GM21360 (cell line): ENCODE results near the gene TMEM60.
"Not testable (repeated sequence)": the region's sequence is repeated elsewhere in the genome, so short reads cannot be mapped to it uniquely, and the experiment has no call there.

Experiments
- ATAC-seq: cut with Tn5 transposase; IDR thresholded peaks from one replicate; pipeline ENCODE4 v1.9.1; 2021; ENCODE audit warnings: mild to moderate bottlenecking, moderate library complexity; ENCODE audit not compliant: unreplicated experiment

Gene TMEM60, protein sequence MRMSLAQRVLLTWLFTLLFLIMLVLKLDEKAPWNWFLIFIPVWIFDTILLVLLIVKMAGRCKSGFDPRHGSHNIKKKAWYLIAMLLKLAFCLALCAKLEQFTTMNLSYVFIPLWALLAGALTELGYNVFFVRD

DNA sequence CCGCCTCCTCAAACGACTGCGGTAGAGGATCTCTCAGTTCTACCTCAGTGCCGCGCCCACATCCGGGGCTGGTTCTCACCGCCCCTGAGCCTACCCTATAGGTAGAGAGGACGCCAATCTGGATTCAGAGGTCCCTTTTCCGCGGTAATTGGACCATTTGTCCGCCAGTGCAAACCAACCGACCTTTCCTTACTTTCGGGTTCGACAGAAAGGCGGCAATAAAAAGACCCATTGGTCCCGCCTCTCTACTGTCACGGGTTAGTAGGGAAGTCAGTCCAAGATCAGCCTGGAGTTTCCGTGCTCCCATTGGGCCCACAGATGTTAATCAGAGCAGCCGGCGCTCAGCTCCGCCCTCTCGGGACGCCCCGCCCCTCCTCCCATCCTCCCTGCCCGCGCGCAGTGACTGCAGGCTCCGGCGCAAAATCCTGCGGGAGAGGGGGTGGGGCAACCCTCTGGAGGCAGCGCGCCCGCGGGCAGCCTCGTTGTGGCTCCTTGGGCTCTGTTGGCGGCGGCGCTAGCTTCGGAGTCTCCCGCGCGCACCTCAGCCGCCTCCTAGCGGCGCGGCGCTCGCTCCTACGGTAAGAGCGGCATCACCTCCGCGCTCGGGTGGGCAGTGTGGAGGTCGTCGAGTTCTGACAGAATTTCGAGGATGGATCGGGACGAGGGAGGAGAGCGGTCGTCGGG lies at the start of gene TMEM60, which contains the start of gene PHTF2:
Gene TMEM60 (minus strand): TSS at position 41 of the 684 bp plus-strand sequence. CDS start 4,061 bp downstream, outside the sequence.
Gene PHTF2 (plus strand): TSS at position 380 of the 684 bp plus-strand sequence.
- ATAC-seq, result peak; percentile 87

DNA sequence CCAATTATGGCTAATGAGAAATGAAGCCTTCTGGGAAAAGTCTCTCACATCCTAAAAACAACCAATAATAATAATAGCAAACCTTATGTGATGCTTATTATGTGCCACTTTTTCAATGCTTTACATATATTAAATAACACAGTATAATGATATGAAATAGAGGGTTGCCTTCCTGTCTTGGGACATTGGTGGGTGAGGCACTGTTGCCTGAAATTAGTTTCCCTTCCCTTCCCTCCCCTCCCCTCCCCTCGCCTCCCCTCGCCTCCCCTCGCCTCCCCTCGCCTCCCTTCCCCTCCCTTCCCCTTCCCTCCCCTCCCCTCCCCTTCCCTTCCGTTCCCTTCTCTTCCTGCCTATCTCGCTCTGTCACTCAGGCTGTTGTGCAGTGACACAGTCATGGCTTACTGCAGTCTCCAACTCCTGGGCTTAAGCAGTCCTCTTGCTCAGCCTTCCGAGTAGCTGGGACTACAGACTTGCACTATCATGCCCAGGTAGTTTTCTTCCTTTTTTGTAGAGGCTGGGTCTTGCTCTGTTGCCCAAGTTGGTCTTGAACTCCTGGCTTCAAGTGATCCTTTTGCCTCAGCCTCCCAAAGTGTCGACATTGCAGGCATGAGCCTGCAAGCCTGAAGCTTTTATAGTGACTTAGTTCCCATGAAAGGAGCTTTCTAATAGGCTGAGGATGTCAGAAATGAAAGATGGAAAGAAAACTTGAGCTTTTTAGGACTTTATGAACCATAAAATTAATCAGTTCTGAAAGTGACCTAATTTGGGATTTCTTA lies 48.3 kb upstream of the TMEM60 start:
- ATAC-seq, result no peak

DNA sequence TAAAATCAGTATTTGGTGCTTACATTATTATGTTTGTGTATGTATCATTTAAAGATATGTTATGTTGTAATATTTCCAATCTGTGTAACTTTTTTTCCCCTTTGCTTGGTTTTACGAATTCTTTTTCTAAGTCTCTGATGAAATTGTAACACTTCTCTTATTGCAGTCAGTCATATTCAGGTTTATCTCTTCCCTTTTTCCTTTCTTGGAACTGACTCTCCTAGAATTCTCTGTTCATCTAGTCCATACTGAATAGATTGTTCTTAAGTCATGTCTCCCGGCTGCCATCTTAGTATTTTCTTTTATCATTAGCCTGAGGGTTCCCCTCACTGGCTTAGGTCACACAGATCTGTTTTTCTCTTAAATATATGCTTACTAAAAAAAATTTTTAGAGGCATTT lies 45.0 kb upstream of the TMEM60 start:
- ATAC-seq, result no peak

- no peak for ATAC-seq
These were observed 41.7 kb upstream of the TMEM60 start for GRCh38 chr7:77839919-77840318.

DNA sequence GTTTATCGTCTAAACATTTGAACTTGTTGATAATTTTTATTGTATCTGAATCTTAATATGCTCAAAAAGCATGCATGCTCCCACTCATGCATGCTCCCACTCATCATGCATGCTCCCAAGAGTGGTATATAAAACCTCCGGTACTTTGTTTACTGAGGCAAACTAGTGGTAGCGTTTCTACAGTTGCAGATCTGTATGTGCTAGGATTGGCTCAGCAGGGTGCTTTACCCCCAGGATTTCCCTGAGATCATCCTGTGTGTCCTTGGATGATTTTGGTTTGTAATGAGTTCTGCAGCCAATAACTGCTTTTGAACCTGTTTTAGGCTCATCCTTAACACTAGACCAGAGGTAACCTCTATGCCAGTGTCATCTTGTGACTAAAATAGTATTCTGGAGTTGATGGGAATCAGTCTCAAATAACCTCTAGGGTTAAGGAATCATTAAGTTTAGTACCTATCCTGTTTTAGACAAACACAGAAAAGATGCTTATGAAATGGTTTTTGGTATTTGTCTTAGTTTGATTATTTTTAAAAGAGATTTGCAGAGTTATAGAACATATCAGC lies 40.8 kb upstream of the TMEM60 start:
- no peak for ATAC-seq

DNA sequence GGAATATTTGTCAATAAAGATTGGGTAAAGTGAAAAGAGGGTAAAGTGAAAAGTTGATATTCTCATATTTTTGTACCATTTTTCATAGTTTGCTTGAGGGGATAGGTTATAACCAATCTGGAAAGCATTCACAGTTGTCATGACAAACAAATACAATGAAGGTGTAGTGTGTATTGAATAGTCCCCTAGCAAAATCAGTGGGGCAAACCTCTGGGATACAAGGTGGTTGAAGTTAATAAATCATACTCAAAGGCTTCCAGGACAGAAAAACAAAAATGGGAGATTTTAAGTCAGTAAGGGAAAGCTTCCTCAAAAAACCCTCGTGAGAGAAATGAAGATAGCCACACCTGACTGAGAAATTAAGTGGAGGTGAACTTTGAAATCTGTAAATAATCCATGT lies 39.7 kb upstream of the TMEM60 start:
- ATAC-seq, result no peak

- ATAC-seq, result no peak
These were observed 39.0 kb upstream of the TMEM60 start for GRCh38 chr7:77837275-77837674.

GRCh38 chr7:77836425-77836824 lies 38.2 kb upstream of the TMEM60 start:
- not testable (repeated sequence) for ATAC-seq

GRCh38 chr7:77833136-77833535 lies 34.9 kb upstream of the TMEM60 start:
- ATAC-seq, result no peak

DNA sequence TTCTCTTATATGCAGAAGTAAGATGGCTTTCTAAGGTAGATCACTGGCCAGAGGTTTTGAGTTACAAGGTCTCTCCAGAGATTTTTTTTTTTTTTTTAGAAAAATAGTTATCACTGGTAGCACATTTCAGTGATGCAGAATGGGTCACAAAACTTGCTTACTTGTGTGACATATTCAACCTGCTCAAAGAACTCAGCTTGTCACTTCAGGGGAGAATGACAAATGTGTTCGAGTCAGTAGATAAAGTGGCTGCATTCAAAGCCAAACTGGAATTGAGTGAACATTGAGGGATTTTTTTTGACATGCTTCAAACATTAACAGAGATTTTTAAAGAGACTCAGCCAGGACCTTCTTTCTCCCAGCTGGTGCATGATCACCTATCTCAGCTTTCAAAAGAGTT lies 33.7 kb upstream of the TMEM60 start:
- ATAC-seq, result no peak

DNA sequence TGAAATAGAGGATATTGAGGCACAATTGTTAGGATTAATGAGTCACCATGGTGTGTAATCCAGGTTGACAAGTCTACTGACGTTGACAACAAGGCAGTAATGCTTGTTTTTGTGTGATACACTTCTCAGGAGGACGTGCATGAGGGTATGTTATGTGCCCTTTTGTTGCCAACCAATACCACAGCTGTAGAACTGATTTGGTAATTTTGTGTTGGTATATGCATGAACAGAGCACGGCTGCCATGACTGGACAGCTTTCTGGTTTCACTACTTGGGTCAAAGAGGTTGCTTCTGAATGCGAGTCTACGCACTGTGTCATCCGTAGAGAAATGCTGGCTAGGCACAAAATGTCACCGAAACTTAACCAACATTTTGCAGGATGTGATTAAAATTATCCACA lies 33.2 kb upstream of the TMEM60 start:
- ATAC-seq, result no peak

DNA sequence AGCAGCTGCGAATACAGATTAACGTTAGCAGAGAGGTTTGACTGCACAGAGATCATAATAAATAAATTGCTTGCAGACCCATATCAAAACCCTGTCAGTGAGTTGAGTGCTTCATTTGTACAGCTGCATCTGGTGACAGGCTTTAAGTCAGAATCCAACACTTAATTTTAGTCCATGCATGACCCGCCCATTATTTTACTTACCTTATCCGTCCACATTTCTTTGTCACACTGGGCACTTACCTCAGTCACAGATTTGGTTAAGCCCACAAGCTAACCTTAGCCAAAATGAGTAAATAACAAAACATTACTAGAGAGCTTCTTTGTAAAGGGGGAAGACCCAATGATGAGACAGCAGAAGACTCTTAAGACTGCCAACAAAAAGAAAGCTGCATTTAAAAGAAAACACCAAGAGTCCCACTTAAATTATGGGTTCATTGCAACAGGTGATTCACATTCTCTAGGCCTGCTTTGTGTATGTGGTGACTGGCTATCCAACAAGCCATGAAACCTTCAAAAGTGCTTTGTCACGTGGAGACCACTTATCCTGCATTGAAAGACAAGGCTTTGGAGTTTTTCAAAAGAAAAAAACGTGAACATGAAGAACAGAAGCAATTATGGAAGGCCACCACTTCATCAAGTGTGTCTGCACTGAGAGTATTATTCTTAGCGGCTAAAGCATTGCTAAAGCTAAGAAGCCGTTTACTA lies 32.6 kb upstream of the TMEM60 start:
- ATAC-seq, result no peak

DNA sequence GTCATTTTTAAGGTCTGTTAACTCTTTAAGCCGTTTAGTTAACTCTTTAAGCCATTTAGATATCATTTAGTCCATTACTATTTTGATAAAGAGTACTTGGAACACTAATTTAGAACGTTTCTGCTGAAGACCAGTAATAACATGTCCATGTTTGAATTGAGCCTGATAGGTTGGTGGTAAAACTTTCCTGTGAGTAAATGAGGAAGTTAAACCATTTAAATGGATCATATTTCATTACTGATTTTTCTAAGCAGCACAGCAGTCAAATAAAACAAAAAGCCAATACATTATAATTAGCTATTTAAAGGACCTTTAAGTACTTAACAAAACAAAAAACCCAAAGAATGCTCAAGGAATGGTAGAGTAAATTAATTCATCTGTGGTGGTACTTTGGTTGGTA lies 29.8 kb upstream of the TMEM60 start:
- no peak for ATAC-seq

GRCh38 chr7:77826300-77826699 lies 28.1 kb upstream of the TMEM60 start:
- no peak for ATAC-seq

DNA sequence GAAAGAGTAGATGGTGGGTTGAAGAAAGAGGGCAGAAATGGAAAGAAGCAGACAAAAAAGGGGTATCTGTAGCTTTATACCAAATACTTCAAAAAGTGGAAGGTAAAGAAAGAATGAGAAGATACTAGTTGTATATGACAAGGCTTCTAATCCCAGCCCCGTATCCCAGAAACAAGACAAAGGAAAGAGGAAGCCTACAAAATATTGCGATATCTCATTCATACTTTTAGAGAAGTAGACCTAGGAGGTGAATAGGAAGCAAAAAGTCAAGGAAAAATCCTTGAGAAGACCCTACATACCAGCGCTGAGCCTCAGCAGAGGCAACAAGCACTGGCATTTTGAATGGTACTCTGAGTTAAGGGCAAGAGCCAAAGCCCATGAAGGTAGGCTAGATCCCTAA lies 26.9 kb upstream of the TMEM60 start:
- ATAC-seq, result no peak

DNA sequence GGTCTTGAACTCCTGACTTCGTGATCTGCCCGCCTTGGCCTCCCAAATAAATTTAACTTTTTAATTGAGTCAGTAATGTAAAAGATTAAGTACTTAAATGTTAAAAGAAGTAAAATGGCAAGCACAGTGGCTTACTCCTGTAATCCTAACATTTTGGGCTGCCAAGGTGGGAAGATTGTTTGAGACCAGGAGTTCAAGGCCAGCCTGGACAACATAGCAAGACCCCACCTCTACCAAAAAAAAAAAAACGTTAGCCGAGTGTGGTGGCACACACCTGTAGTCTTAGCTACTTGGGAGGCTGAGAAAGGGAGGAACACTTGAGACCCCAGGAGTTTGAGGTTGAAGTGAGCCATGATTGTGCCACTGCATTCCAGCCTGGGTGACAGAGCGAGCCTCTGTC lies 26.4 kb upstream of the TMEM60 start:
- ATAC-seq, result no peak

DNA sequence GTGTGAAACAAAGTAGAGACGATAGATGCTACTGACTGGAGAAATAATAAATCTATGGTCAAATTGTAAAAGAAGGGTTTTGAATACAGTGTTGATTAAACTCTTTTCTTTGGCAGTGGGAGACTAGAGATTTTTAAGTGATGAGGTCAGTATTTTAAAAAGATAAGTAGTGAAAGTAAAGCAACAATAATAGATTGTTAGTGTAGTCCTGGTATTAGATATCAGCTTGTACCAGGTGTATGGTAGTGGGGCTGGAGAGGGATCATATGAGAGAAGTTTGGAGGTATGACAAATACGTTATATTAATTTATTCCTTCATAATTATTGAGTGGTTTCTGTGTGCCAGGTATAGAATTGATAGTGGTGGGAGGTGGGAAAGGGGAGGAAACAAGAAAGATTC lies 25.6 kb upstream of the TMEM60 start:
- peak; percentile 51 for ATAC-seq

GRCh38 chr7:77822269-77822668 lies 24.0 kb upstream of the TMEM60 start:
- no peak for ATAC-seq

DNA sequence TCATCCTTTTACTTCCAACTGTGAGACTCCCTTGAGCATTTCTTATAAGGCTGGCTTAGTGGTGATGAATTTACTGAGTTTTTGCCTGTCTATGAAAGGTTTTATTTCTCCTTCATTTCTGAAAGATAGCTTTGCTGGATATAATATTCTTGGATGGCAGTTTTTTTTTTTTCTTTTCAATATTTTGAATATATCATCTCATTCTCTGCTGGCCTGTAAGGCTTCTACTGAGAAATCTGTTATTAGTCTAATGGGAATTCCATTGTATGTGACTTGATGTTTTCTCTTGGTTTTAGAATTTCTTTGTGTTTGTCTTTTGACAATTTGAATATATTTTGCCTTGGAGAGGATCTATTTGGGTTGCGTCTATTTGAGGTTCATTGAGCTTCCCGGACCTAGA lies 22.7 kb upstream of the TMEM60 start:
- ATAC-seq, result no peak

DNA sequence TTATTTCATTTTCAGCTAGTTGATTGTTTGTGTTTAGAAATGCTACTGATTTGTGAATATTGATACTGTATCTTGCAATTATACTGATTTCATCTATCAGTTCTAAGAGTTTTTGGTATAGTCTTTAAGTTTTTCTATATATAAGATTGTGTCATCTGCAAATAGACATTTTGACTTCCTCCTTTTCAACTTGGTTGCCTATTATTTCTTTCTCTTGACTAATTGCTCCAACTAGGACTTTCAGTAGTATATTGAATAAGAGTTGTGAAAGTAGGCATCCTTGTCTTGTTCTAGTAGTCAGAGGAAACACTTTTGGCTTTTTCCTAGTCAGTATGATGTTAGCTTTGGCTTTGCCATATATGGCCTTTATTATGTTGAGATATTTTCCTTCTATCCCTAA lies 20.8 kb upstream of the TMEM60 start:
- ATAC-seq, result no peak

DNA sequence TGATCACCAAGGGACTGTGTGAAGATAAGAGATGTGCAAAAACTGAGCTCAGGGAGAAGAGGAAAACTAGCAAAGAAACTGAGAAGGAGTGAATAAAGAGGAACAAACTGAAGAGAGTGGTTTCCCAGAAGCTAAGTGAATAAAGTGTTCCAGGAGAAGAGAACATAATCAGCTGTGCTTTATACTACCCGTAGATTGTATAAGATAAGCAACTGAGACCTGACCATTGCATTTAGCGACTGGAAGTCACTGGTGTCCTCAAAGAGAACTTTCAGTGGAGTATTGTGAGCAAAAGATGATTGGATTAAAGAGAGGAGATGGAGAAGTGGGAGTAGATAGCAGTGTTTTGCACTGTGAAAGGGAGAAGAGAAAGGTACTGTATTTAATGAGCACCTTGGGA lies 14.9 kb upstream of the TMEM60 start:
- no peak for ATAC-seq
